Tibial nerve (tissue), 4 donors: ENCODE data around the gene PLB1. TPM values are rescaled to one million over a fixed set of nuclear protein-coding genes. Genes with fewer than 3 reads are reported as not detected.

Experiments
- DNase-seq, 2 donors: peaks; one replicate each; pipeline ENCODE4 v3.0.0-alpha.2; 2019; ENCODE audit warnings: low spot score in 2 of 2
- H3K27ac ChIP-seq, 4 donors: fragments of 200-600 bp; sonication (generic) in 3 of 4; one replicate each; pipeline ENCODE4 v1.5.1; 2017 to 2019; ENCODE audit warnings: mild to moderate bottlenecking in 1 of 4
- H3K27me3 ChIP-seq, 2 donors: fragments of 200-600 bp; sonication (generic) in 1 of 2; one replicate each; pipeline versions ENCODE4 v1.5.1 to v1.6.0; 2017 to 2019
- H3K36me3 ChIP-seq, 3 donors: fragments of 200-600 bp; sonication (generic); one replicate each; pipeline ENCODE4 v1.5.1; 2018 to 2019
- H3K4me1 ChIP-seq, 4 donors: fragments of 200-600 bp; sonication (generic) in 3 of 4; one replicate each; pipeline ENCODE4 v1.5.1; 2017 to 2019
- H3K4me3 ChIP-seq, 4 donors: fragments of 200-600 bp; sonication (generic) in 3 of 4; one replicate each; pipeline ENCODE4 v1.5.1; 2017 to 2019; ENCODE audit warnings: mild to moderate bottlenecking in 1 of 4, moderate library complexity in 1 of 4
- H3K9me3 ChIP-seq, 4 donors: fragments of 200-600 bp; sonication (generic) in 3 of 4; one replicate each; pipeline ENCODE4 v1.5.1; 2017 to 2019
- EP300 ChIP-seq, 2 donors: sonication (generic); formaldehyde crosslinking; IDR thresholded peaks; one replicate each; pipeline ENCODE4 v1.6.1; 2017; ENCODE audit warnings: antibody characterized with exemption in 2 of 2, mild to moderate bottlenecking in 1 of 2
- POLR2A ChIP-seq, 2 donors: fragments of 450-650 bp; IDR thresholded peaks; one replicate each; pipeline ENCODE4 v1.6.1; 2017; ENCODE audit warnings: antibody characterized with exemption in 2 of 2, mild to moderate bottlenecking in 2 of 2, moderate library complexity in 2 of 2
- WGBS, 2 donors: methylation state at CpG; one replicate each; pipeline ENCODE4 v1.1.5; 2018; 5-methylcytosine and 5-hydroxymethylcytosine counted together
- total RNA-seq, 4 donors: library from RNA; depleted of rRNA; stranded (reverse); fragments of >200 nt; gene quantifications; one replicate each; pipeline ENCODE4 v1.1.0, GENCODE V29; 2016
- TF ChIP-seq, protein P1 (sequence below), 5 experiments: fragments of 200-600 bp in 3 of 5; fragments of 450-650 bp in 2 of 5; sonication (generic) in 3 of 5; IDR thresholded peaks; one replicate each; pipeline ENCODE4 v1.5.1; 2016 to 2019; ENCODE audit warnings: antibody characterized with exemption in 5 of 5, mild to moderate bottlenecking in 3 of 5, moderate library complexity in 2 of 5

PLB1 gene
- total RNA-seq, 4 donors from 2014 or later: 1.7 to 8.4 (median 4.7) TPM

DNA sequence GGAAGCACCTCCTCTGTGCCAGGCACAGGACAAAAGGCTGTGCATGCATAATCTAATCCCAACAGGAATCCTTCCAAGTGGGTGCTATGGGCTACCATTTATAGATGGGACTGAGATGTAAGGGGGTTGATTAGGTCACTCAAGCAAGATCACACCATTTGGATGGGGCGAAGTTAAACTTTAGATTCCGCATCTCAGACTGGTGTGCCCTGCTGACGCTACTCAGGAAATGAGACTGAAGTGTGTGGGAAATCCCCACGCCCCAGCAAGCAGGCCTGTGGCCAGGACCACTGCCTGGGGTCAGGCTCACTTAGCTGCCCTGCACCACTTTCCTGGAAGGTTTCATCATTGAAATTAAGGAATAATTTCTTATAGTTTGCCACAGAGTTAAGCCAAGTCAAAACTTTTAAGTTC, 185.3 kb downstream of the PLB1 start:
- H3K27ac ChIP-seq: no peak overlapping the region
- peaks cover 0 to 11% (median 9%) of the 10 kb centered on the region in 4 donors for H3K4me1 ChIP-seq
- TF ChIP-seq, protein P1, sequence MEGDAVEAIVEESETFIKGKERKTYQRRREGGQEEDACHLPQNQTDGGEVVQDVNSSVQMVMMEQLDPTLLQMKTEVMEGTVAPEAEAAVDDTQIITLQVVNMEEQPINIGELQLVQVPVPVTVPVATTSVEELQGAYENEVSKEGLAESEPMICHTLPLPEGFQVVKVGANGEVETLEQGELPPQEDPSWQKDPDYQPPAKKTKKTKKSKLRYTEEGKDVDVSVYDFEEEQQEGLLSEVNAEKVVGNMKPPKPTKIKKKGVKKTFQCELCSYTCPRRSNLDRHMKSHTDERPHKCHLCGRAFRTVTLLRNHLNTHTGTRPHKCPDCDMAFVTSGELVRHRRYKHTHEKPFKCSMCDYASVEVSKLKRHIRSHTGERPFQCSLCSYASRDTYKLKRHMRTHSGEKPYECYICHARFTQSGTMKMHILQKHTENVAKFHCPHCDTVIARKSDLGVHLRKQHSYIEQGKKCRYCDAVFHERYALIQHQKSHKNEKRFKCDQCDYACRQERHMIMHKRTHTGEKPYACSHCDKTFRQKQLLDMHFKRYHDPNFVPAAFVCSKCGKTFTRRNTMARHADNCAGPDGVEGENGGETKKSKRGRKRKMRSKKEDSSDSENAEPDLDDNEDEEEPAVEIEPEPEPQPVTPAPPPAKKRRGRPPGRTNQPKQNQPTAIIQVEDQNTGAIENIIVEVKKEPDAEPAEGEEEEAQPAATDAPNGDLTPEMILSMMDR (IDR thresholded peaks at IDR 0.05): no peak
- TF ChIP-seq EP300 (IDR thresholded peaks at IDR 0.05) (no peak), POLR2A (IDR thresholded peaks at IDR 0.05) (no peak)
- DNase-seq: no peak
- no peak overlapping the region for H3K4me3 ChIP-seq
- no peaks in the 10 kb centered on the region for H3K36me3 ChIP-seq
- no peaks in the 10 kb centered on the region for H3K9me3 ChIP-seq
- 53 to 58% methylated on average over 4 of the region's 4 CpGs for WGBS, 2 donors
- no peaks in the 10 kb centered on the region for H3K27me3 ChIP-seq

DNA sequence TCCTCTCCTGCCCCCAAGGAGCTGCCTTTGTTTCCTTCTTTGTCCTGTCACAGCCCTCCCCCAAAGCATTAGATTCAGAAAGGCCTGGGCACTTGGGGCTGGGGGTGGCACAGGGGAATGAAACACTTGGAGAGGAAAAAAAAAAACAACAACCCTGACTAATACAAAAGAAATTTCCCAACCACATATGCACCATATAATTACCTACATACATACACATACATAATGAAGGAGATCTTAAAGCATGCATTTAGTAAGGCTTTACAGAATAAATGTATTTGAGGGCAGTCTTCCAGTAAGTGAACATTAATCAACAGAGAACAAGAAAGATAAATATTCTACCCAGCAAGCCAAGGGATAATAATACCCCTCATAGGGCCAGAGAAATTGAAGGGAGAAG, 185.7 kb downstream of the PLB1 start:
- H3K27me3 ChIP-seq: no peaks in the 10 kb centered on the region
- no peak overlapping the region for H3K27ac ChIP-seq
- no peaks in the 10 kb centered on the region for H3K36me3 ChIP-seq
- DNase-seq: no peak
- H3K4me3 ChIP-seq: no peak overlapping the region
- TF ChIP-seq EP300 (IDR thresholded peaks at IDR 0.05) (no peak), POLR2A (IDR thresholded peaks at IDR 0.05) (no peak)
- TF ChIP-seq, protein P1 (IDR thresholded peaks at IDR 0.05): no peak
- no peaks in the 10 kb centered on the region for H3K9me3 ChIP-seq
- H3K4me1 ChIP-seq: peaks cover 0 to 11% (median 9%) of the 10 kb centered on the region in 4 donors

DNA sequence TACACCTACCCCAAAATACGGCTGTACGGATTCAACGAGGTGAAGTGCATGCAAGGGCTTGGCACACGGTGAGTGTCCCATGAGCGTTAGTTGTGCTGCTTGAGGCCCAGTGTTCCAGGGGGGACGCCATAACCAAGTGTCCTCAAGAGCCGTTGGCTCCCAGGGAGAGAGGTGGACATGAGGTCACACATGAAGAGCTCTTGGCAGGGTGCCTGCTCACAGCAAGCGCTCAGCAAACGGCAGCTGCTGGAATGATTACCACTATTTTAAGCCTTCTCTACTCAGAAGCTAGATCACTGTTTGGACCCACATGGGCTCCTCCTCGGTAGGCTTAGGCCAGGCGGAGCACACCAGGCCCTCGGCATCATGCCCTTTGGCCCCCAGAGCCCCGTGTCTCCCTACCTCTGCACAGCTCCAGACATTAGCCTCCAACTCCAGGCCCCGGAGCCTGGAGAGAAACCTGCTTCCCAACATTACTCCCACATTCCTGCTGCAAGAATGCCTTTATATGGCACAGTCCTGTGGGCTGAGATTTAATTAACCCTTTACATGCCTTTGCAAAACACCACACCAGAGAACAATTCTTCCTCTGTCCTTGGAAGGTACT, 187.3 kb downstream of the PLB1 start:
- H3K4me3 ChIP-seq: no peak overlapping the region
- H3K27ac ChIP-seq: no peak overlapping the region
- H3K9me3 ChIP-seq: no peaks in the 10 kb centered on the region
- H3K27me3 ChIP-seq: no peaks in the 10 kb centered on the region
- 49 to 50% methylated on average over 12 to 14 of the region's 14 CpGs for WGBS, 2 donors
- TF ChIP-seq EP300 (IDR thresholded peaks at IDR 0.05) (no peak), POLR2A (IDR thresholded peaks at IDR 0.05) (no peak)
- TF ChIP-seq, protein P1 (IDR thresholded peaks at IDR 0.05): no peak
- peak; percentile 42 to 66 for DNase-seq
- H3K36me3 ChIP-seq: no peaks in the 10 kb centered on the region
- peaks cover 0 to 11% (median 9%) of the 10 kb centered on the region in 4 donors for H3K4me1 ChIP-seq

DNA sequence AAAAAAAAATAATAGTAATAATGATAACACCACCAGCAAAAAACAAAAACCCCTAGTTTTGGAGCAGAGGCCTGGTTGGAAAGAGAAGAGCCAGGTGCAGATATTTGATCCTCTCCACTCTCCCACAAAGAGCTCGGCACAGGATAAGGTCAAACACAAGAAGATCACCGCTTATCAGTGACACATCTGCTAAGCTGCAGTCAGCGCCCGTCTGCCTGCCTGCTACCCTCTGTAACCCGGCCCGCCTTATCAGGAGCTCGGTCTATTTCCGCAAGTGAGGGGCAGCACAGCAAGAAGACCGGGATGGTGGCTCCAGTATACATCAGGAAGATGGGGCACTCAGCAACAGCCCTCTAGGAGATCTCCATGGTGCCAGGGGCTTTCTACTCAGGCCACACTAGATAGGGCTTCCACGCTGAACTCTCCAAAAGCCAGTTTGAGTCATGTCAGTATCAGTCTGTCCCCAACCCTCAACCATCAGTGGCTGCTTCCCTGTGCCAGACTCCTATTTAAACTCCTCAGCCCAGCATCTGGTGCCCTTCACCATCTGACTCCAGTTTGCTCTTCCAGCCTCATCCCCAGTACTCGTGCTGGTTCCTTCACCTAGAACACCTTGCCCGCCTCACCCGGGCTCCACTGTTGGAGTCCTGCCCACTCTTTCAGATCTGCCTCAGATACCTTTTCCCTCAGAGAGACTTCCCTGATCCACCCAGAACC, 188.4 kb downstream of the PLB1 start:
- 89 to 96% methylated on average over 13 of the region's 13 CpGs for whole genome bisulfite sequencing, 2 donors
- Histone ChIP-seq H3K4me3 (no peak overlapping the region), H3K36me3 (no peaks in the 10 kb centered on the region), H3K27ac (no peak overlapping the region), H3K9me3 (no peaks in the 10 kb centered on the region), H3K4me1 (peaks cover 0 to 11% (median 9%) of the 10 kb centered on the region in 4 donors), H3K27me3 (no peaks in the 10 kb centered on the region)
- TF ChIP-seq EP300 (IDR thresholded peaks at IDR 0.05) (no peak), POLR2A (IDR thresholded peaks at IDR 0.05) (no peak)
- TF ChIP-seq, protein P1 (IDR thresholded peaks at IDR 0.05): no peak
- DNase-seq: no peak

DNA sequence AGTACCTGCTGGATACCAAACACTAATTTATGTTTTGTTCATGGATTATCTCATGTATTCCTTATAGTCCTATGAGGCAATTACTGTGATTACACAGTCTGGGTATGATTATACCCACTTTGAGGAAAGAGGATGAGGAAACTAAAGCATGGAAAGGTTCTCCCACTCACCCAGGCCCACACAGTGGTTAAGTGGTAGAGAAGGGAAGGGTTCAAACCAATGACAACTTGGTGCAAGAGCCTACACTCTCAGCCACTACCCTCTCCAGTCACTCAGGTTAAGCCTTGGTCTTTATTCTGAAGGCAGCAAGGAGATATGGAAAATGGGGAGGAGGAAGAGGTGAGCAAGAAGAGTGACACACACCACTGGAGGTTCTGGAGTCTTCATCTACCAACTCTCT, 191.3 kb downstream of the PLB1 start:
- H3K27me3 ChIP-seq: no peaks in the 10 kb centered on the region
- no peak for DNase-seq
- no peaks in the 10 kb centered on the region for H3K9me3 ChIP-seq
- H3K4me1 ChIP-seq: peaks cover 0 to 17% (median 5%) of the 10 kb centered on the region in 4 donors
- H3K36me3 ChIP-seq: no peaks in the 10 kb centered on the region
- TF ChIP-seq EP300 (IDR thresholded peaks at IDR 0.05) (no peak), POLR2A (IDR thresholded peaks at IDR 0.05) (no peak)
- TF ChIP-seq, protein P1 (IDR thresholded peaks at IDR 0.05): no peak
- H3K27ac ChIP-seq: no peak overlapping the region
- H3K4me3 ChIP-seq: no peak overlapping the region
